ENCODE data around the gene FAM133A.

The FAM133A gene
- total RNA-seq, result 0 to 0.55 (median 0) reads per million in 17 experiments

- no peak for DNase-seq
Observed at GRCh38 chrX:93673869-93674271, at the start of gene FAM133A. Gene FAM133A (plus strand): TSS chrX:93674206. CDS start chrX:93709420, 35,214 bp downstream.

DNA sequence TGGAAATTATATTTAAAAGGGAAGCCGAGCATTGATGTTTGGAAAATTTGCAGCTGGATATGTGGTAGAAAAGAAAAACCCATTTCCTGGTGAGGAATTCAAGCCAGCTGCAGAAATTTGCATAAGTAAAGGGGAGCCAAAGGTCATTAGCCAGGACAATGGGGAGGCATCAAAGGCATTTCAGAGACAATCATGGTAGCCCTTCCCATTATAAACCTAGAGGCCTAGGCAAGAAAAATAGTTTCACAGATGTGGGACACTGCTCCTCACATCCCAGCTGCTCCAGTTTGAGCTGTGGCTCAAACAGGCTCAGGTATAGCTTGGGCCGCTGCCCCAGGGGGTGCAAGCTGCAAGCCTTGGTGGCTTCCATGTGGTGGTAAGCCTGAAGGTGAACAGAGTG is 36.4 kb upstream of the FAM133A start:
- no peak for DNase-seq

DNA sequence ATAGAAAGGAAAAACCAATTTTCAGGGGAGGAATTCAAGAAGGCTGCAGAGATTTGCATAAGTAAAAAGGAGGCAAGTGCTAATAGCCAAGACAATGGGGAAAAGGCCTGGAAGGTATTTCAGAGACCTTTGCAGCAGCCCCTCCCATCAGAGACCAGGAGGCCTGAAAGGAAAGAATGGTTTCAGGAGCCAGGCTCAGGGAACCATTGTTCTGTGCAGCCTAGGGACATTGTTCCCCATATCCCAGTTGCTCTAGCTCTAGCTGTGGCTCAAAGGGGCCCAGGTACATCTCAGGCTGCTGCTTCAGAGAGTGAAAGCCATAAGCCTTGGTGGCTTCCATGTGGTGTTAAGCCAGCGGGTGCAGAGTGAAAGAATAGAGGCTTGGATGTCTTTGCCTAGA is 24.6 kb upstream of the FAM133A start:
- DNase-seq, result no peak

GRCh38 chrX:93660575-93660974 is 13.4 kb upstream of the FAM133A start:
- DNase-seq, result no peak

DNA sequence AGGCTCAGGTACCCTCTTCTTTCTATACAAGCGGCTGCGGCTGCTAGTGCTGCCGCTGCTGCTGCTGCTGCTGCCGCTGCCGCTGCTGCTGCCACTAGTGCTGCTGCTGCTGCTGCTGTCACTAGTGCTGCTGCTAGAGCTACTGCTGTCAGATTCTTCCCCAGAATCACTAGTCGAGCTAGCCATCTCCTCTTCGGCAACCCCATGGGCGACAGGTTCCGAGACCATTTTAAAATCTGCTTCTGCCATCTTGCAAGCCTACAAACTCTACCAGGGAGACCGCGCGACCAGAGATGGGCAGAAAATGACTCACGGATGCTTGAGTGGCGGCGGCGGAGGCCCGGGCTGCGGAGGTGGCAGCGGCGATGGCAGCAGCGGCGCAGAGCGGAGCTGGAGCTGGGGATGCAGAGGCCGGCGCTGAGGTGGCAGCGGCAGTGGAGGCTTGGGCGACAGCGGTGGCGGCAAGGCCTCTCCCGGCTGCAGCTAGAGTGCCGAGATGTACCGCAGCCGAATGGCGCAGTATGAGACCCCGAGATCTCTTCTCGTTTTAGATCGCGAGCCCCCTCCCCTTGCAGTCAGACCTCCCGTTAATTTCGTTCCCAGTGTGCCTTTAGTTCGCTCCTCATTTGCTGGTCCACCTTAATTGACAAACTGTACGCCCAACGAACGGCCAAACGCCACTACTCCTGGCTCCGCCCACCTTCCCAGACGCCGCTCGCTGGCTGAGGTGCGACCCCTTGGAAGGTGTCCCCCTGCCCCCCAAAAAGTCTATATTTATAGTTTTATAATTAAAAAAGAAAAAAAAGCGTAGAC is 744 bp upstream of the FAM133A start, which contains the start of gene NAP1L3:
Gene NAP1L3, minus strand, starts transcription at position 523 of the 813 bp plus-strand sequence. Its CDS starts 274 bp downstream, at position 249.
- DNase-seq, result peak in 3 of 4 experiments; percentile 20 to 37 (median 26)

DNA sequence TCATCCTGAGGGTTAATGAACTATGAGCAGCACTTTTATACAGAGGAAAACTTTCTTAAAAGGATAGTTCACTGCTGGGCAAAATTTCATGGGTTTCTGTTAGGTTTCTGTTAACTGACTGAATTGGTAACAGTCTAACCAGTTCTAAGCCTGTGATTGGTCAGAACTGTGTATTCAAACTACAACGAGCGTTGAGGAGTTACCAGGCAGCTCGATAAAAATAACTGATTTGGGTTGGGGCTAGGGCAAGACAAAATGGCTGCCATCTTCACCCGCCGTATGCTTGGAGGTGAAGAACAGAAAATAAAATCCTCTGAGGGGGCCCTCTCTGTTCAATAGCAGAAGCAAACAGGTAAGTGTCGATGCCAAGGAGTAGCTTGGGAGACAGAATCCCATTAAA is 22.0 kb downstream of the FAM133A start:
- no peak for DNase-seq

- DNase-seq, result no peak
Observed at GRCh38 chrX:93703701-93704100, 29.7 kb downstream of the FAM133A start.

GRCh38 chrX:93711076-93711475 is 37.1 kb downstream of the FAM133A start:
- no peak for DNase-seq

- DNase-seq, result no peak
Observed at GRCh38 chrX:93741811-93742210, 67.8 kb downstream of the FAM133A start.

- DNase-seq, result no peak
Observed at GRCh38 chrX:93760163-93760562, 86.2 kb downstream of the FAM133A start.
